Measurements from ENCODE around the gene FCRL4.

DNA sequence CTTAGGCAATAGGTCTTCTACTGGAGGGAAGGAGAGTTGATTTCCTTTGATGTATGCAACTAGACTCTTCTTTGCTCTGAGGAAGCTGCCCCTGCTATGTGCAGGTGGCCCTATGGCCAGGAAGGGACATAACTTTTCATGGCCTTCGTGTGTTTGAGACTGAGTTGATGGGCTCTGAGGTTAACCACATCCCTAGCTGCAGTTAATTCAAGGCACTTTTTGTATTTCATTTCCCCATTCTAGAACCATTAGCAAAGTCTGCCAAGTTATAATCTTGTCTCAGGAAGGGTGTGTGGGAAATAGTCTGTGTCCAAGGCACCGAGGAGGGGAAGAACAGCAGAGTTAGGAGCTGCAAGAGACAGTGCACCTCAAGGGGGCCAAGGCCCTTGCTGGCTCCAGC, 2.5 kb downstream of the FCRL4 start:
- TF ChIP-seq CSDC2 (CRISPR knock-in tag; IDR thresholded peaks at IDR 0.05) (no peak), ZFP30 (CRISPR knock-in tag; IDR thresholded peaks at IDR 0.05) (no peak), OSR1 (CRISPR knock-in tag; IDR thresholded peaks at IDR 0.05) (no peak), ZFP3 (CRISPR knock-in tag; IDR thresholded peaks at IDR 0.05) (no peak)
- TF ChIP-seq, protein P1, sequence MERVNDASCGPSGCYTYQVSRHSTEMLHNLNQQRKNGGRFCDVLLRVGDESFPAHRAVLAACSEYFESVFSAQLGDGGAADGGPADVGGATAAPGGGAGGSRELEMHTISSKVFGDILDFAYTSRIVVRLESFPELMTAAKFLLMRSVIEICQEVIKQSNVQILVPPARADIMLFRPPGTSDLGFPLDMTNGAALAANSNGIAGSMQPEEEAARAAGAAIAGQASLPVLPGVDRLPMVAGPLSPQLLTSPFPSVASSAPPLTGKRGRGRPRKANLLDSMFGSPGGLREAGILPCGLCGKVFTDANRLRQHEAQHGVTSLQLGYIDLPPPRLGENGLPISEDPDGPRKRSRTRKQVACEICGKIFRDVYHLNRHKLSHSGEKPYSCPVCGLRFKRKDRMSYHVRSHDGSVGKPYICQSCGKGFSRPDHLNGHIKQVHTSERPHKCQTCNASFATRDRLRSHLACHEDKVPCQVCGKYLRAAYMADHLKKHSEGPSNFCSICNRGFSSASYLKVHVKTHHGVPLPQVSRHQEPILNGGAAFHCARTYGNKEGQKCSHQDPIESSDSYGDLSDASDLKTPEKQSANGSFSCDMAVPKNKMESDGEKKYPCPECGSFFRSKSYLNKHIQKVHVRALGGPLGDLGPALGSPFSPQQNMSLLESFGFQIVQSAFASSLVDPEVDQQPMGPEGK (CRISPR knock-in tag; IDR thresholded peaks at IDR 0.05; ENCODE audit: borderline replicate concordance): no peak
- TF ChIP-seq, protein P2, sequence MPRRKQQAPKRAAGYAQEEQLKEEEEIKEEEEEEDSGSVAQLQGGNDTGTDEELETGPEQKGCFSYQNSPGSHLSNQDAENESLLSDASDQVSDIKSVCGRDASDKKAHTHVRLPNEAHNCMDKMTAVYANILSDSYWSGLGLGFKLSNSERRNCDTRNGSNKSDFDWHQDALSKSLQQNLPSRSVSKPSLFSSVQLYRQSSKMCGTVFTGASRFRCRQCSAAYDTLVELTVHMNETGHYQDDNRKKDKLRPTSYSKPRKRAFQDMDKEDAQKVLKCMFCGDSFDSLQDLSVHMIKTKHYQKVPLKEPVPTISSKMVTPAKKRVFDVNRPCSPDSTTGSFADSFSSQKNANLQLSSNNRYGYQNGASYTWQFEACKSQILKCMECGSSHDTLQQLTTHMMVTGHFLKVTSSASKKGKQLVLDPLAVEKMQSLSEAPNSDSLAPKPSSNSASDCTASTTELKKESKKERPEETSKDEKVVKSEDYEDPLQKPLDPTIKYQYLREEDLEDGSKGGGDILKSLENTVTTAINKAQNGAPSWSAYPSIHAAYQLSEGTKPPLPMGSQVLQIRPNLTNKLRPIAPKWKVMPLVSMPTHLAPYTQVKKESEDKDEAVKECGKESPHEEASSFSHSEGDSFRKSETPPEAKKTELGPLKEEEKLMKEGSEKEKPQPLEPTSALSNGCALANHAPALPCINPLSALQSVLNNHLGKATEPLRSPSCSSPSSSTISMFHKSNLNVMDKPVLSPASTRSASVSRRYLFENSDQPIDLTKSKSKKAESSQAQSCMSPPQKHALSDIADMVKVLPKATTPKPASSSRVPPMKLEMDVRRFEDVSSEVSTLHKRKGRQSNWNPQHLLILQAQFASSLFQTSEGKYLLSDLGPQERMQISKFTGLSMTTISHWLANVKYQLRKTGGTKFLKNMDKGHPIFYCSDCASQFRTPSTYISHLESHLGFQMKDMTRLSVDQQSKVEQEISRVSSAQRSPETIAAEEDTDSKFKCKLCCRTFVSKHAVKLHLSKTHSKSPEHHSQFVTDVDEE (CRISPR knock-in tag; IDR thresholded peaks at IDR 0.05): no peak
